GM11168 (cell line): Measurements from ENCODE around the gene TNPO3.
"Not testable (repeated sequence)": the region's sequence is repeated elsewhere in the genome, so short reads cannot be mapped to it uniquely, and the experiment has no call there.

ENCODE experiments used
- in situ Hi-C: fragments of 300-500 bp; cut with MboI; formaldehyde crosslinking; loops from one replicate; pipeline ENCODE4 v1.12.0; 2022; ENCODE audit warnings: low sequenced_read_pairs; ENCODE audit not compliant: unreplicated experiment

Gene TNPO3

GRCh38 chr7:128974241-128974934 lies 80.5 kb downstream of the TNPO3 start:
- in situ Hi-C loops, result no loop called here

GRCh38 chr7:128968624-128969023 lies 86.3 kb downstream of the TNPO3 start:
- in situ Hi-C loops, result no loop called here

GRCh38 chr7:128963327-128963757 lies 91.6 kb downstream of the TNPO3 start:
- in situ Hi-C loops, result no loop called here

- in situ Hi-C loops, result no loop called here
Observed at GRCh38 chr7:128962899-128963298, 92.0 kb downstream of the TNPO3 start.

GRCh38 chr7:128961030-128961659 lies 93.8 kb downstream of the TNPO3 start:
- in situ Hi-C loops, result no loop called here

GRCh38 chr7:128959296-128959695 lies 95.6 kb downstream of the TNPO3 start:
- in situ Hi-C loops, result no loop called here

- in situ Hi-C loops, result no loop called here
Observed at GRCh38 chr7:128955981-128956380, 98.9 kb downstream of the TNPO3 start.

- in situ Hi-C loops, result no loop called here
Observed at GRCh38 chr7:128954830-128955802, 99.8 kb downstream of the TNPO3 start.

GRCh38 chr7:128954150-128954549 lies 100.8 kb downstream of the TNPO3 start:
- in situ Hi-C loops, result no loop called here

- in situ Hi-C loops, result no loop called here
Observed at GRCh38 chr7:128951296-128951695, 103.6 kb downstream of the TNPO3 start.

GRCh38 chr7:128948976-128949760 lies 105.7 kb downstream of the TNPO3 start:
- in situ Hi-C loops, result no loop called here

- in situ Hi-C loops, result no loop called here
Observed at GRCh38 chr7:128948312-128948973, 106.5 kb downstream of the TNPO3 start.

- in situ Hi-C loops, result no loop called here
Observed at GRCh38 chr7:128947854-128948253, 107.1 kb downstream of the TNPO3 start.

GRCh38 chr7:128946936-128947830 lies 107.7 kb downstream of the TNPO3 start:
- in situ Hi-C loops, result no loop called here

GRCh38 chr7:128945668-128946366 lies 109.1 kb downstream of the TNPO3 start:
- in situ Hi-C loops, result no loop called here

GRCh38 chr7:128944487-128945236 lies 110.2 kb downstream of the TNPO3 start:
- in situ Hi-C loops, result no loop called here

- in situ Hi-C loops, result not testable (repeated sequence)
Observed at GRCh38 chr7:128943251-128943650, 111.7 kb downstream of the TNPO3 start.
